Common myeloid progenitor, CD34-positive (primary cell): ENCODE measurements around the gene KLHL26.

Experiments used
- CTCF ChIA-PET: fragments of 350-600 bp; sonication (Branson Sonifier 250); formaldehyde crosslinking; loops from one replicate; lab custom pipeline; 2021; ENCODE audit warnings: antibody characterized with exemption; lab: Charles Lee
- POLR2A ChIA-PET: fragments of 350-600 bp; sonication (Branson Sonifier 250); formaldehyde crosslinking; loops from one replicate; lab custom pipeline; 2021; ENCODE audit warnings: antibody characterized with exemption; lab: Charles Lee
- DNase-seq, 3 donors: peaks; one replicate each; pipeline versions ENCODE4 v3.0.0 to v3.0.0-alpha.2; 2013
- H3K27ac ChIP-seq, 2 experiments: 1 replicate in 1 of 2; 2 replicates in 1 of 2; pipeline ENCODE4 v1.7.0; 2013; ENCODE audit warnings: inconsistent platforms in 2 of 2, low read length in 2 of 2, mild to moderate bottlenecking in 2 of 2, low read depth in 1 of 2, moderate library complexity in 1 of 2; ENCODE audit not compliant: severe bottlenecking in 2 of 2, insufficient read depth in 1 of 2, poor library complexity in 1 of 2
- H3K27me3 ChIP-seq, 5 experiments: replicated peaks in 2 of 5; 1 replicate in 3 of 5; 2 replicates in 2 of 5; pipeline versions ENCODE4 v1.6.1 to v1.7.0; 2013; ENCODE audit warnings: low read length in 4 of 5, mild to moderate bottlenecking in 2 of 5, moderate library complexity in 2 of 5, inconsistent platforms in 1 of 5; ENCODE audit not compliant: insufficient read depth in 5 of 5, control insufficient read depth in 4 of 5
- H3K36me3 ChIP-seq, 4 experiments: 1 replicate in 2 of 4; 2 replicates in 2 of 4; pipeline versions ENCODE4 v1.6.1 to v1.7.0; 2013; ENCODE audit warnings: low read length in 3 of 4, control low read depth in 1 of 4, mild to moderate bottlenecking in 1 of 4; ENCODE audit not compliant: control insufficient read depth in 4 of 4, insufficient read depth in 4 of 4
- H3K4me1 ChIP-seq, 4 experiments: 1 replicate in 3 of 4; 2 replicates in 1 of 4; pipeline versions ENCODE4 v1.6.1 to v1.7.1; 2013; ENCODE audit warnings: low read length in 3 of 4, mild to moderate bottlenecking in 3 of 4, control low read depth in 1 of 4, inconsistent platforms in 1 of 4, moderate library complexity in 1 of 4; ENCODE audit not compliant: control insufficient read depth in 4 of 4, insufficient read depth in 4 of 4; ENCODE audit errors: control extremely low read depth in 1 of 4
- H3K4me3 ChIP-seq, 7 experiments: 1 replicate in 4 of 7; 2 replicates in 3 of 7; pipeline versions ENCODE4 v1.5.1 to v1.7.0; 2013; ENCODE audit warnings: mild to moderate bottlenecking in 7 of 7, low read length in 6 of 7, moderate library complexity in 6 of 7, inconsistent platforms in 2 of 7, low read depth in 2 of 7, control low read depth in 1 of 7; ENCODE audit not compliant: insufficient read depth in 4 of 7, control insufficient read depth in 1 of 7; ENCODE audit errors: extremely low read depth in 1 of 7
- H3K9me3 ChIP-seq, 5 experiments: 1 replicate in 4 of 5; 2 replicates in 1 of 5; pipeline versions ENCODE4 v1.6.1 to v1.7.1; 2013; ENCODE audit warnings: low read length in 4 of 5, mild to moderate bottlenecking in 2 of 5, inconsistent platforms in 1 of 5, low read depth in 1 of 5, moderate library complexity in 1 of 5; ENCODE audit not compliant: control insufficient read depth in 4 of 5, insufficient read depth in 2 of 5; ENCODE audit errors: control extremely low read depth in 1 of 5
- WGBS: methylation state at CpG from one replicate; pipeline ENCODE4 v1.1.5; 2013; ENCODE audit not compliant: insufficient coverage; 5-methylcytosine and 5-hydroxymethylcytosine counted together

The KLHL26 gene

DNA sequence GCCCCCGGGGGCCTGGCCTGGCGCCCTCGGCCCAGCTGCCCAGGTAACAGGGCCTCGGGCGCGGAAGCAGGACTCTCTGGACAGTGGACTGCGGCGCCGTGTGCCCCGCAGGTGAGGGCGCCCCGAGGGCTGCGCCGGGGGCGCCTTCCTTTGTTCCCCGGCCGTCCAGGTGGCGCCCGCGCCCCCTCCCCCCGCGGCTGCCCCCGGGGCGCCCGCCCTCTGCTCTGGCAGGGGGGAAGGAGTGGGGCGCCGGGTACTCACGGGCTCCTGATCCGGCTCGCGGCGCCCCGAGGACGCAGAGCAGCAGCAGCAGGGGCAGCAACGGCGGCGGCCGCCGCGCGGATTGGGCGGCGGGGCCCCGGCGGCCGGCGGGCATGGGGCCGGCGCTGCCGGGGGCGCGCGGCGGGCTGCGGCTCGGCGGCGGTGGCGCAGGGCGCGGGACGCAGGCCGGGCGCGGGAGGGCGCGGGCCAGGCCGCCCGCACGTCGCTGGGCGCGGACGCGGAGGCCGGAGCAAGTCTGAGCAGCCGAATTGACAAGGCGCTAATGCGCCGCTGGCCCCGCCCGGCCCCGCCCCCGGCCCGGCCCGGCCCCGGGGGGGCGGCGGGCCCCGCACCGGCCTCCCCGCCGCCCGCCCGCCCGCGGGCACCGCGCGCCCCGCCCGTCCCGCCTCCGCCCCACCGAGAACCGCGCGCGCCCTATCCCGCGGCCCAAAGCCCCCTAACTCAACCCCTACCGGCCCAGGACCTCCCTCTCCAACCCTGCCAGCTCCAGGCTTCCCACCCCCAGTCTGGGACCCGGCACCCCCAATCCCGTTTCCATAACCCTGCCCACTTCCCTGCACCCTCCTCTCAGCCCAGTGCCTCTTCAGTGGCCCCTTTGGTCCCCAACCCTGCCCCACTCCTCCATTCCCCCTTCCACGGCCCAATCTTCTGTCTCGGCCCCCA, 30.3 kb upstream of the KLHL26 start, which contains the start of gene CRLF1:
Gene CRLF1, minus strand, starts transcription at position 519 of the 945 bp plus-strand sequence. Its CDS starts 143 bp downstream, at position 376.
- peaks cover 9 to 96% (median 50%) of the 10 kb centered on the region in 5 experiments for H3K27me3 ChIP-seq
- POLR2A ChIA-PET = no interaction called here
- no peaks in the 10 kb centered on the region for H3K9me3 ChIP-seq
- H3K36me3 ChIP-seq = no peaks in the 10 kb centered on the region
- DNase-seq = no peak
- under 1% methylated on average over 68 of the region's 116 CpGs for WGBS
- CTCF ChIA-PET = no interaction called here
- peaks cover 0 to 31% (median 17%) of the 10 kb centered on the region in 4 experiments for H3K4me1 ChIP-seq
- H3K27ac ChIP-seq = no peak within 1 kb of the TSS
- peak within 1 kb of the TSS in 1 of 7 experiments; percentile 2 for H3K4me3 ChIP-seq

DNA sequence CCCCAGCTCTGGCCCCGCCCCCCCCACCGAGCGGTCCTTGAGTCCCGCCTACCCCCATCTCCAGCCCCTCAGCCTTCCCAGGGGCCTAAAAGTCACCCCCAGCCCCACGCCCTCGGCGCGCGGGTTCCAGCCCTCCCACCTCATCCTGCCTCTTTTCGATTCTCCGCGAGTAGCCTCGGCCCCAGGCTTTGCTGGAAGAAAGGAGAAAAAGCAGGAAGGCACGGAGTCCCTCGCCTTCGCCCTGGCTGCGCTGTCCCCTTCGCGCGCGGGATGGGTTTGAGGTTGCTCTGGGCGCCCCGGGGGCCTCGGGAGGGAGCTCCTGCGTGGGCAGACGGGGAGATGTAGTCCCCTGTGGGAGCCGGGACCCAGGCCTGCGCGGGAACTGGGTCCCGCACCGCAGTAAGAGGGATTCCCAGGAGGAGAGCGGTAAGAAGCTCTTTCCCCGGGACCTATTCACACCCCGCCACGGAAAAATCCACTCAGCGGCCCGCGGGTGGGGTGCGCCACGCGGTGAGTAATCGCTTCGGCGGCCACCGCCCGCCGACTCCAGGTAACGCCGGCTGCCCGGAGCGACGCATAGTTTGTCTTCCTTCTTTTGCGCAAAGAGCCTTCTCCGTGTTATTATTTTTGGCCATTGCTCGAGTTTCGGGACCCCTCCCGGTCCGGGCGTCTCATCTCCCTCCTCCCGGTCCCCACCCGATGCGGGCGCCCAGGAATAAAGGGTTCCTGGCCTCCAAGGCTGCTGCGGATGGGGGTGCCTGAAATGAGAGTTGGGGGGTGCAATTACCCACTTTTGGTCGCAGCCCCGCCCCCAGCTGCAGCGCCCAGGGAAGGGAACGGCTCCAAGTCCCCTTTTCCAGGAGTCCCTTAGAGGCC, 29.4 kb upstream of the KLHL26 start:
- no peak for DNase-seq
- Histone ChIP-seq H3K27me3 (peaks cover 9 to 96% (median 57%) of the 10 kb centered on the region in 5 experiments), H3K4me3 (peak overlapping the region in 1 of 7 experiments; percentile 2), H3K9me3 (no peaks in the 10 kb centered on the region), H3K27ac (no peak overlapping the region), H3K4me1 (peaks cover 0 to 40% (median 25%) of the 10 kb centered on the region in 4 experiments), H3K36me3 (no peaks in the 10 kb centered on the region)
- WGBS = 2% methylated on average over 43 of the region's 68 CpGs
- CTCF ChIA-PET = no interaction called here
- POLR2A ChIA-PET = no interaction called here

DNA sequence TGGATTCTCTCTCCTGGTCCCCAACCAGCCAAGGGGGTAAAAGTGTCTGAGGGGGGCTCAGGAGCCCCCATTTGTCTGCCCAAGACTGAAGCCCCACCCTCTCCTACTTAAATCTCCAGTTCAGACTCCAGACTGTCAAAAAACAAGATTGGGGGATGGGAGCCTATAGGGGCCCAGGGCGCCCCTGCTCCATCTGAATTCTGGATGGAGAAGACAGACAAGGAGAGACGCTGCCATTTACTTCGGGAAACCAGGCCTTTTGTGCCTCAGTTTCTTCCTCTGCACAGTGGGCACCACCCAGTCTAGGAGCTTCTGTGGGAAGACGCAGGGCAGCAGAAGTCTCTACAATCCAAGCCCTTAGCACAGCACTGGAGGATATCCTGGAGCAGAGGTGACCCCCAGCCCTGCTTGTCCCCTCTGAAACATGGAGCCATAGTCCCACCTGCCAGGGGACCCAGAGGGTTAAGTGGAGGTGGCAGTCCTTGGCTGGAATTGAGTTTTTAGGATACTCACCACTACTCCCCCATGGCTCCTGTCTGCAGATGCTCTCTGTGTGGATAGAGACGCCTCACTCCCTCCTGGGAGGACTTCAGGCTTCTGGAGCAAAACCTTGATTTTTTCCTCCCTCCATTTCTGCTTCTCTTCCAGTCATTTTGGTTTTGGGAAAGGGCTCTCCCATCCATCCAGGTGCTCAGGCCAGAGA, 28.6 kb upstream of the KLHL26 start:
- Histone ChIP-seq H3K27ac (no peak overlapping the region), H3K36me3 (no peaks in the 10 kb centered on the region), H3K4me1 (peaks cover 0 to 48% (median 32%) of the 10 kb centered on the region in 4 experiments), H3K27me3 (peaks cover 9 to 96% (median 52%) of the 10 kb centered on the region in 5 experiments), H3K9me3 (no peaks in the 10 kb centered on the region), H3K4me3 (no peak overlapping the region)
- DNase-seq = no peak
- 14% methylated on average over 5 of the region's 5 CpGs for WGBS
- ChIA-PET POLR2A (no interaction called here), CTCF (no interaction called here)

DNA sequence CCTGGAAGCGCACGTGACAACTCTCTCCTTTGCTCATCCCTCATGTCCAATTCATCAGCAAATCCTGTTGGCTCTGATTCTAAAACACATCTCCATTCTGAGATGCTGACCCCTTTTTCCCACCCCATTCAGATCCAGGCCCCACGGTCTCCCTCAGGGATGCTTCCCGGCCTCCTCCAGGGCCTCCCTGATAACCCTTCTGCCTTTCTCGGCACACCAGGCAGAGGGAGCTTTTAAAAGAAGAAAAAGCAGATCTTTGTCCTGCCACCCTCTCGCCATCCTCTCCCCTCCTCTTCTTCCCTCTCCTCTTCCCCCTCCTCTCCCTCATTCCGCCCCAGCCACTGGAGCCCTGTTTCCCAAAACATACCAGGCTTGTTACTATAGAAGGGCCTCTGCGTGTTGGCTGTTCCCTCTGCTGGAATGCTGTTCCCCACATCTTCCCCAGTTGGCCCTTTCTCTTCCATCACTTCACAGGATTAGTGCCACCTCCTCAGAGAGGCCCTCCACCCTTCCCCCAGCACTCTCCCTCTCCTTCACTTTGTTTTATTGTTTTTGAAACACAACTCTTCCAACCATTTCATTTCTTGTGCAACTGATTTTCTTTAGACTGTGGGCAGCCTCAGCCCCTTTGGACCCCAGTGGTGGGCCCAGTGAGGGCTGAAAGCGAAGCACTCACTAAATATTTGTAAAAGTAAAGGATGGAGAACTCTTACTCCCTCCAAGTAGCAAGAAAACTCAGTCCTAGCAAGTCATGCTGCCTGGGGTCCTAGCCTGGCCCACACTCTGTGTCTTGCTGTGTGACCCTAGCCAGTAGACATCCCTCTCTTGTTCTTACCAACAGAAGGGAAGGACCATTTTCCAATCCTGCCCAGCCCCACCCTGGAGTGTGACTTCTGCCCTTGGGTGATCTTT, 27.8 kb upstream of the KLHL26 start:
- Histone ChIP-seq H3K4me3 (no peak overlapping the region), H3K4me1 (peaks cover 0 to 46% (median 29%) of the 10 kb centered on the region in 4 experiments), H3K27ac (no peak overlapping the region), H3K36me3 (no peaks in the 10 kb centered on the region), H3K9me3 (no peaks in the 10 kb centered on the region), H3K27me3 (peaks cover 9 to 97% (median 51%) of the 10 kb centered on the region in 5 experiments)
- POLR2A ChIA-PET = no interaction called here
- CTCF ChIA-PET = no interaction called here
- WGBS = 34% methylated on average over 7 of the region's 9 CpGs
- no peak for DNase-seq

DNA sequence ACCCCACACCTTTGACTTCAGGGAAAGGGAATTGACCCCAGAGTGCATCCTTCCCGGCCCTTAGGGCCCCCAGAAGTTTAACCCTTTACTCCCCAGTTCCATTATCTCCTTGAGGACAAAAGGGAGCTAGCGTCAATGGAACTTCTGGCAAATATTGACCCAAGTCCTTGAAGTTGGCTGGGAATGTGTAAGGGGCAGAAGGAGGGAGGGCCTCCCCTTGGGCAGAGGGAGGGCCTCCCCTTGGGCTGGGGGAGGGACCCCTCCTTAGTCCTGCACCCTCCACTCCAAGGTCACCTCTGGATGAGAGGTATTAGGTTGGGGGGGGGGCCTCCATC, 27.1 kb upstream of the KLHL26 start:
- no CpG with 5 or more reads among the region's 2 CpGs for WGBS
- Histone ChIP-seq H3K27ac (no peak overlapping the region), H3K9me3 (no peaks in the 10 kb centered on the region), H3K36me3 (no peaks in the 10 kb centered on the region), H3K27me3 (peaks cover 9 to 97% (median 50%) of the 10 kb centered on the region in 5 experiments), H3K4me3 (no peak overlapping the region), H3K4me1 (peaks cover 0 to 46% (median 28%) of the 10 kb centered on the region in 4 experiments)
- ChIA-PET CTCF (no interaction called here), POLR2A (no interaction called here)
- DNase-seq = no peak

DNA sequence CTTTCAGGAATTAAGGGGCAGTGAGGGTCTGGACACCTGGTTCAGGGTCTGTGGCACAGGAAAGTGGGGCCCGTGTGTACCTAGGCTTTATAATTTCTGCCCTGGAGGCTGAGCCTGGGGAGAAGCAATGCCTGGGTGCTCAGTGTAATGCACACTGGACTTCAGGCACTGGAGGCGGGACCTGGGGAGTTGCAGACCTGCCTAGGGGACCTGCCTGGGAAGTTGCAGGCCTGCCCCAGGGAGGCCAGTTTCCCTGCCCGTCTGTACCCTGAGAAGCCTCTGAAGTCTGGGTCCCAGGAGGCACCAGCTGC, 26.6 kb upstream of the KLHL26 start:
- peaks cover 9 to 97% (median 47%) of the 10 kb centered on the region in 5 experiments for H3K27me3 ChIP-seq
- no peaks in the 10 kb centered on the region for H3K9me3 ChIP-seq
- peaks cover 0 to 46% (median 28%) of the 10 kb centered on the region in 4 experiments for H3K4me1 ChIP-seq
- H3K36me3 ChIP-seq = no peaks in the 10 kb centered on the region
- POLR2A ChIA-PET = no interaction called here
- H3K4me3 ChIP-seq = no peak overlapping the region
- 36% methylated on average over 2 of the region's 3 CpGs for WGBS
- H3K27ac ChIP-seq = no peak overlapping the region
- no peak for DNase-seq
- CTCF ChIA-PET = no interaction called here
